ENCODE results near the gene TRMT1. TPM values are rescaled to one million over a fixed set of nuclear protein-coding genes. Genes with fewer than 3 reads are reported as not detected.

TRMT1 gene
- polyA plus RNA-seq, 3 donors: 14.5 to 94.7 (median 14.5) TPM

DNA sequence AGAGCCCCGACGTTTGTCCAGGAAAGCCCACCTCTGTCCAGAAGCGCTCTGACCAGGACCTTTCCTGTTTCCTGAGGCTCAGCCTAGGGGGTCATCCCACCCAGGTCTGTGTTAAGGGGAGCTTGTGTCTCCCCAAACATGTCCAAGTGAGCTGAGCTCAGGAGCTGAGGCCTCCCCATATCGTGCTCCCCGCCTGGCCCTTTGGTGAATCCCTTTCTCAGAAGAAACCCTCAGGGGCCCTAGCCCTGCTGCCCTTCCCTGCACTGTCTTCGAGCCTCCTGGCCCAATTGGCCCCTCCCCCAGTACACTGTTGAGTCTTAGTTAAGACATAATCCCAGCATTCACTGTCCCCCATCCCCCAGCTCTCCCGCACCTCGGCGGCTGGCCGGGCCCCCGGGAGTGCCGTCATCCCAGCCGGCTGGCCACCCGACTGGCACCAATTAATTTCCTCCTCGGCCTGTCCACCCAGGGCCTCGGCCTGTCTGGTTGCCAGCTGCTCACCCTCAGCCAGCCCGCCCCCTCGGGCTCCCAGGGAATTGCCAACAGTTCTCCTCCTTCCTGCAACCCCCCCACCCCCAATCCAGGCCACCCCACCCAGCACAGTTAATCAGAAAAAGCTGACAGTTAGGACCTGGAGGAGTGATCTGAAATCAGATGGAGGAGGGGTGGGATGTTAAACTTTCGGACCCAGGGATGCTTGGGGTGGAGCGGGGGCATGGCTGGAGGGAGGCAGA is 47.2 kb upstream of the TRMT1 start:
- TF ChIP-seq, protein P1, sequence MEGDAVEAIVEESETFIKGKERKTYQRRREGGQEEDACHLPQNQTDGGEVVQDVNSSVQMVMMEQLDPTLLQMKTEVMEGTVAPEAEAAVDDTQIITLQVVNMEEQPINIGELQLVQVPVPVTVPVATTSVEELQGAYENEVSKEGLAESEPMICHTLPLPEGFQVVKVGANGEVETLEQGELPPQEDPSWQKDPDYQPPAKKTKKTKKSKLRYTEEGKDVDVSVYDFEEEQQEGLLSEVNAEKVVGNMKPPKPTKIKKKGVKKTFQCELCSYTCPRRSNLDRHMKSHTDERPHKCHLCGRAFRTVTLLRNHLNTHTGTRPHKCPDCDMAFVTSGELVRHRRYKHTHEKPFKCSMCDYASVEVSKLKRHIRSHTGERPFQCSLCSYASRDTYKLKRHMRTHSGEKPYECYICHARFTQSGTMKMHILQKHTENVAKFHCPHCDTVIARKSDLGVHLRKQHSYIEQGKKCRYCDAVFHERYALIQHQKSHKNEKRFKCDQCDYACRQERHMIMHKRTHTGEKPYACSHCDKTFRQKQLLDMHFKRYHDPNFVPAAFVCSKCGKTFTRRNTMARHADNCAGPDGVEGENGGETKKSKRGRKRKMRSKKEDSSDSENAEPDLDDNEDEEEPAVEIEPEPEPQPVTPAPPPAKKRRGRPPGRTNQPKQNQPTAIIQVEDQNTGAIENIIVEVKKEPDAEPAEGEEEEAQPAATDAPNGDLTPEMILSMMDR (IDR thresholded peaks at IDR 0.05): no peak
- Histone ChIP-seq H3K4me2 (replicated peaks; ENCODE audit: extremely low read depth, low read length, poor library complexity, severe bottlenecking) (peak overlapping the region; percentile 97), H3K79me2 (ENCODE audit: insufficient read depth, low read length) (peaks cover 21% of the 10 kb centered on the region), H3K9me3 (replicated peaks in 1 of 2; ENCODE audit: control insufficient read depth in 1 of 2, insufficient read depth in 1 of 2, low read length in 2 of 2) (no peaks in the 10 kb centered on the region), H4K20me1 (ENCODE audit: insufficient read depth, low read length) (no peaks in the 10 kb centered on the region), H3K4me3 (replicated peaks in 1 of 3; ENCODE audit: low read depth in 2 of 3, low read length in 3 of 3) (peak overlapping the region; percentile 24 to 83 (median 47)), H3K9ac (ENCODE audit: insufficient read depth, low read length, poor library complexity, severe bottlenecking) (peak overlapping the region; percentile 70), H3K27ac (ENCODE audit: low read depth in 1 of 2, low read length in 2 of 2) (peak overlapping the region; percentile 65 to 90), H3K4me1 (ENCODE audit: control insufficient read depth in 1 of 2, insufficient read depth in 2 of 2, low read length in 2 of 2) (peaks cover 72 to 84% of the 10 kb centered on the region in 2 donors), H2AFZ (ENCODE audit: insufficient read depth, low read depth, low read length, poor library complexity, severe bottlenecking) (peak overlapping the region; percentile 90), H3K27me3 (ENCODE audit: control insufficient read depth in 2 of 2, insufficient read depth in 2 of 2, low read length in 2 of 2) (no peaks in the 10 kb centered on the region), H3K36me3 (replicated peaks in 1 of 2; ENCODE audit: control insufficient read depth in 1 of 2, insufficient read depth in 2 of 2, low read length in 2 of 2) (no peaks in the 10 kb centered on the region)
- WGBS (ENCODE audit: insufficient coverage): under 1% methylated on average over 16 of the region's 20 CpGs
- intact Hi-C loops (cut with micrococcal nuclease): loop anchor here in 1 of 2 donors (5.0 kb wide), 1 partner anchor 44 kb away; no protein-coding TSS in a partner anchor
- H3K9me3 Mint-ChIP-seq: peaks cover 0 to 5% (median 0%) of the 10 kb centered on the region in 7 donors
- peak overlapping the region; percentile 82 to 98 (median 92) for H3K27ac Mint-ChIP-seq
- H3K36me3 Mint-ChIP-seq: no peaks in the 10 kb centered on the region
- no peaks in the 10 kb centered on the region for H3K27me3 Mint-ChIP-seq (ENCODE audit: low read depth in 3 of 3)
- DNase-seq: peak in 2 of 3 donors; percentile 48 to 49
- H3K4me3 Mint-ChIP-seq: peak overlapping the region; percentile 76 to 87
- peaks cover 67% of the 10 kb centered on the region for H3K4me1 Mint-ChIP-seq

DNA sequence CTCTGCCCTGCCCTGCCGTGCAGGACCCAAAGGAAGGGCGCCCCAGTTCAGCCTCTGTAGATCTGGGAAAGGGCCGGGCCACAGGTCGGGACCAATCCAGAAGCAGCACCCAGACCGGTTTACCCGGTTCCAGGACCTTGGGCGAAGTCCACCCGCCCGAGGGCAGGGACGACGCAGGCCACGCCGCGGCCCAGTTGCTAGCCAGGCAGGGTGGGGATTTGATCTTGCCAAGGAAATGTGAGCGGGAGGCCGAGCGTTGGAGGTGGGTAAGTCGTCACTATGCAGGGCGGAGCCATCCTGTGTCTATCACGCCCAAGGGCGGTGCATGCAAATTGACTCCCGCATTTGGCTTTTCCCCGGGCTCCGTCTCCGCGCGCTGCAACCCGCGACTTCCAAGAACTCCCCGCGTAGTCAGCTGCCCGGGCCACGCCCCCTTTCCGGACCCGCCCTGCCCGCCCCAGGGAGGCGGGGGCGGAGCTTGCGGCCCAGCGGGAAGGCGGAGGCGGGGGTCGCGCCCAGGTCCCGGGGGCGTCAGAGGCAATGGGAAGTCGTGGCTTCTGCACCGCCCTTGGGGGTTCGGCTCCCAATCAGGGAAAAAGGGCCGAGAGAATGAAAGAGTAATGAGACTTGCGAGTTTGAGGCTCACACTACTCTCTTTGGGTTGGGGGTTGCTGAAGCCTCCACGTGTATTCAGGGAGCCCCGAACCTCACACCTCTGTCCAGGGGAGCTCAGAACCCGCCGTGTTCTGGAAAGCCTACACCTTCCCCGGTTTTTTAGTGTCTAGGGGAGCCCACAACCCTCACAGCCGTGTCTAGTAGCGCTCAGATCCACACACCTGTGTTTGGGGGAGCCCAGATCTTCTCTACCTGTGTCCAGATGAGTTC is 46.4 kb upstream of the TRMT1 start:
- Mint-ChIP-seq H3K4me3 (peak overlapping the region; percentile 76 to 87), H3K9me3 (peaks cover 0 to 5% (median 0%) of the 10 kb centered on the region in 7 donors), H3K27ac (peak overlapping the region; percentile 86 to 98 (median 92)), H3K36me3 (no peaks in the 10 kb centered on the region), H3K27me3 (ENCODE audit: low read depth in 3 of 3) (no peaks in the 10 kb centered on the region), H3K4me1 (peaks cover 66% of the 10 kb centered on the region)
- Histone ChIP-seq H3K79me2 (ENCODE audit: insufficient read depth, low read length) (peaks cover 15% of the 10 kb centered on the region), H3K4me2 (replicated peaks; ENCODE audit: extremely low read depth, low read length, poor library complexity, severe bottlenecking) (peak overlapping the region; percentile 97), H4K20me1 (ENCODE audit: insufficient read depth, low read length) (no peaks in the 10 kb centered on the region), H2AFZ (ENCODE audit: insufficient read depth, low read depth, low read length, poor library complexity, severe bottlenecking) (peak overlapping the region; percentile 90), H3K36me3 (replicated peaks in 1 of 2; ENCODE audit: control insufficient read depth in 1 of 2, insufficient read depth in 2 of 2, low read length in 2 of 2) (no peaks in the 10 kb centered on the region), H3K27me3 (ENCODE audit: control insufficient read depth in 2 of 2, insufficient read depth in 2 of 2, low read length in 2 of 2) (no peaks in the 10 kb centered on the region), H3K9me3 (replicated peaks in 1 of 2; ENCODE audit: control insufficient read depth in 1 of 2, insufficient read depth in 1 of 2, low read length in 2 of 2) (no peaks in the 10 kb centered on the region), H3K9ac (ENCODE audit: insufficient read depth, low read length, poor library complexity, severe bottlenecking) (peak overlapping the region; percentile 70), H3K4me1 (ENCODE audit: control insufficient read depth in 1 of 2, insufficient read depth in 2 of 2, low read length in 2 of 2) (peaks cover 63 to 79% of the 10 kb centered on the region in 2 donors), H3K27ac (ENCODE audit: low read depth in 1 of 2, low read length in 2 of 2) (peak overlapping the region; percentile 65 to 90), H3K4me3 (replicated peaks in 1 of 3; ENCODE audit: low read depth in 2 of 3, low read length in 3 of 3) (peak overlapping the region; percentile 39 to 83 (median 47))
- 3% methylated on average over 52 of the region's 58 CpGs for WGBS (ENCODE audit: insufficient coverage)
- DNase-seq: peak; percentile 87 to 91 (median 87)
- TF ChIP-seq, protein P1 (IDR thresholded peaks at IDR 0.05): no peak
- intact Hi-C loops (cut with micrococcal nuclease): loop anchor here in 1 of 2 donors (5.0 kb wide), 1 partner anchor 44 kb away; no protein-coding TSS in a partner anchor

All from CD14-positive monocyte (primary cell).